Left ventricle myocardium inferior (tissue), 1 donor: ENCODE results near the gene MAST4. TPM values are rescaled to one million over a fixed set of nuclear protein-coding genes. Genes with fewer than 3 reads are reported as not detected.

Source experiments
- DNase-seq: peaks from one replicate; pipeline ENCODE4 v3.0.0-alpha.2; 2020
- H3K27ac ChIP-seq: fragments of 200-600 bp; replicated peaks from 2 replicates; pipeline ENCODE4 v1.8.0; 2021
- H3K27me3 ChIP-seq: fragments of 200-600 bp; 2 replicates; pipeline ENCODE4 v1.8.0; 2021; ENCODE audit warnings: low read depth
- H3K36me3 ChIP-seq: fragments of 200-600 bp; 2 replicates; pipeline ENCODE4 v1.8.0; 2021
- H3K4me1 ChIP-seq: fragments of 200-600 bp; 2 replicates; pipeline ENCODE4 v1.8.0; 2021
- H3K4me3 ChIP-seq: fragments of 200-600 bp; 2 replicates; pipeline ENCODE4 v1.8.0; 2021; ENCODE audit warnings: mild to moderate bottlenecking, moderate library complexity
- H3K9me3 ChIP-seq: fragments of 200-600 bp; replicated peaks from 2 replicates; pipeline ENCODE4 v1.8.0; 2021
- CTCF ChIP-seq: fragments of 200-600 bp; IDR thresholded peaks from 2 replicates; pipeline ENCODE4 v1.8.0; 2021; ENCODE audit warnings: antibody characterized with exemption, mild to moderate bottlenecking, borderline replicate concordance
- intact Hi-C: fragments of 100-400 bp; cut with micrococcal nuclease; formaldehyde crosslinking; loops from one replicate; pipeline ENCODE4 v1.11.0; 2022
- total RNA-seq: library from RNA; stranded (reverse); fragmentation: NEBNext Ultra II Directional; extraction: Animal tissue kit (Norgen Biotek cat#: 25700); gene quantifications from one replicate; pipeline ENCODE4 v1.2.1, GENCODE V29; 2021
- donor health status: DM: no; HTN: yes; CAD: no; lungs with severe emphysema.

The MAST4 gene
- total RNA-seq, 1 donor from 2014 or later, result 55.7 TPM

- H3K36me3 ChIP-seq, result no peaks in the 10 kb centered on the region
- TF ChIP-seq CTCF, result no peak
- no peak overlapping the region for H3K4me3 ChIP-seq
- no peak for DNase-seq
- H3K27ac ChIP-seq, result peak overlapping the region; percentile 5
- H3K4me1 ChIP-seq, result peaks cover 77% of the 10 kb centered on the region
- H3K9me3 ChIP-seq, result no peaks in the 10 kb centered on the region
- H3K27me3 ChIP-seq, result no peaks in the 10 kb centered on the region
- intact Hi-C loops, result loop anchor here (10.0 kb wide), 1 partner anchor 52 kb away; no protein-coding TSS in a partner anchor
Measured at GRCh38 chr5:67066815-67067214, 470.6 kb downstream of the MAST4 start.

- Histone ChIP-seq H3K27ac (no peak overlapping the region), H3K36me3 (no peaks in the 10 kb centered on the region), H3K9me3 (no peaks in the 10 kb centered on the region), H3K4me1 (peaks cover 33% of the 10 kb centered on the region), H3K27me3 (no peaks in the 10 kb centered on the region), H3K4me3 (no peak overlapping the region)
- TF ChIP-seq CTCF, result no peak
- intact Hi-C loops, result no loop called here
- DNase-seq, result no peak
Measured at GRCh38 chr5:67073045-67073680, 477.0 kb downstream of the MAST4 start.

GRCh38 chr5:67077296-67077695 lies 481.1 kb downstream of the MAST4 start:
- intact Hi-C loops, result no loop called here
- Histone ChIP-seq H3K27me3 (no peaks in the 10 kb centered on the region), H3K4me3 (no peak overlapping the region), H3K9me3 (no peaks in the 10 kb centered on the region), H3K4me1 (peaks cover 23% of the 10 kb centered on the region), H3K36me3 (no peaks in the 10 kb centered on the region), H3K27ac (no peak overlapping the region)
- no peak for TF ChIP-seq CTCF
- DNase-seq, result no peak

GRCh38 chr5:67081261-67081660 lies 485.1 kb downstream of the MAST4 start:
- no peak for DNase-seq
- Histone ChIP-seq H3K4me1 (peaks cover 39% of the 10 kb centered on the region), H3K9me3 (no peaks in the 10 kb centered on the region), H3K4me3 (no peak overlapping the region), H3K27ac (no peak overlapping the region), H3K27me3 (no peaks in the 10 kb centered on the region), H3K36me3 (no peaks in the 10 kb centered on the region)
- intact Hi-C loops, result no loop called here
- TF ChIP-seq CTCF, result no peak

GRCh38 chr5:67082941-67083340 lies 486.7 kb downstream of the MAST4 start:
- DNase-seq, result no peak
- intact Hi-C loops, result no loop called here
- TF ChIP-seq CTCF, result no peak
- Histone ChIP-seq H3K4me1 (peaks cover 36% of the 10 kb centered on the region), H3K9me3 (no peaks in the 10 kb centered on the region), H3K36me3 (no peaks in the 10 kb centered on the region), H3K4me3 (no peak overlapping the region), H3K27me3 (no peaks in the 10 kb centered on the region), H3K27ac (no peak overlapping the region)
